Measurements from ENCODE around the gene KLHL42.

KLHL42 gene

GRCh38 chr12:27780612-27781408, 777 bp downstream of the KLHL42 start:
- no peak for TF ChIP-seq CTCF (IDR thresholded peaks at IDR 0.05; ENCODE audit: control insufficient read depth, extremely low read depth, insufficient read depth)
- peak; percentile 36 for DNase-seq (ENCODE audit: low read depth)
- H3K4me3 ChIP-seq (ENCODE audit: low read depth, low read length), result peak overlapping the region; percentile 70

- peak overlapping the region; percentile 70 for H3K4me3 ChIP-seq (ENCODE audit: low read depth, low read length)
- DNase-seq (ENCODE audit: low read depth), result no peak
- TF ChIP-seq CTCF (IDR thresholded peaks at IDR 0.05; ENCODE audit: control insufficient read depth, extremely low read depth, insufficient read depth), result no peak
Observed at GRCh38 chr12:27781680-27782079, 1.6 kb downstream of the KLHL42 start.

- no peak for DNase-seq (ENCODE audit: low read depth)
- H3K4me3 ChIP-seq (ENCODE audit: low read depth, low read length), result no peak overlapping the region
- TF ChIP-seq CTCF (IDR thresholded peaks at IDR 0.05; ENCODE audit: control insufficient read depth, extremely low read depth, insufficient read depth), result no peak
Observed at GRCh38 chr12:27782481-27782880, 2.4 kb downstream of the KLHL42 start.

GRCh38 chr12:27785882-27786570, 6.0 kb downstream of the KLHL42 start:
- H3K4me3 ChIP-seq (ENCODE audit: low read depth, low read length), result no peak overlapping the region
- no peak for DNase-seq (ENCODE audit: low read depth)
- no peak for TF ChIP-seq CTCF (IDR thresholded peaks at IDR 0.05; ENCODE audit: control insufficient read depth, extremely low read depth, insufficient read depth)

- DNase-seq (ENCODE audit: low read depth), result no peak
- TF ChIP-seq CTCF (IDR thresholded peaks at IDR 0.05; ENCODE audit: control insufficient read depth, extremely low read depth, insufficient read depth), result no peak
- H3K4me3 ChIP-seq (ENCODE audit: low read depth, low read length), result no peak overlapping the region
Observed at GRCh38 chr12:27787559-27787958, 7.5 kb downstream of the KLHL42 start.

- DNase-seq (ENCODE audit: low read depth), result no peak
- no peak overlapping the region for H3K4me3 ChIP-seq (ENCODE audit: low read depth, low read length)
- TF ChIP-seq CTCF (IDR thresholded peaks at IDR 0.05; ENCODE audit: control insufficient read depth, extremely low read depth, insufficient read depth), result no peak
Observed at GRCh38 chr12:27790179-27790578, 10.1 kb downstream of the KLHL42 start.

Data from LNCaP clone FGC (cell line).